ENCODE data around the gene AHCTF1.
A peak's percentile ranks its signal among the peaks of the same experiment; 100 is the strongest.
"Not testable (repeated sequence)": the region's sequence is repeated elsewhere in the genome, so short reads cannot be mapped to it uniquely, and the experiment has no call there.

AHCTF1 gene

DNA sequence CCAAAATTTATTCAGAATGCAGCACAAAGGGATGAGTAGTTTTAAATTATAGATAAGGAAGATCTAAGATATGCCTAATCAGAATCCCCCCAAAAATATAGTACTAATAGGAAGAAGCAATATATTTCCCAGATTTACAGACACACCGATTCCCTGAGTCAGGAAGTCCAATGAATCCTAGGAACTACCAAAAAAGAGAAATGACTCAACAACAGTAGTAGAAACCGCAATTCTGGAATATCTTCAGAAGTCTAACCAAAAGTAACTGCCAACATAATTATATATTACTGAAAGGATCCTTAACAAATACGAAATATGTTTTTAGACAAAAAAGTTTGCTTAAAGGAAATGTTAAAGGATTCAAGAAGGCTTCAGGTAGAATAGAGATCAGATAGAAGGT, 10.3 kb downstream of the AHCTF1 start:
- peak; percentile 23 for DNase-seq

GRCh38 chr1:246919902-246920301, 11.8 kb downstream of the AHCTF1 start:
- no peak for DNase-seq

GRCh38 chr1:246916026-246916923, 15.5 kb downstream of the AHCTF1 start:
- DNase-seq: not testable (repeated sequence)

DNA sequence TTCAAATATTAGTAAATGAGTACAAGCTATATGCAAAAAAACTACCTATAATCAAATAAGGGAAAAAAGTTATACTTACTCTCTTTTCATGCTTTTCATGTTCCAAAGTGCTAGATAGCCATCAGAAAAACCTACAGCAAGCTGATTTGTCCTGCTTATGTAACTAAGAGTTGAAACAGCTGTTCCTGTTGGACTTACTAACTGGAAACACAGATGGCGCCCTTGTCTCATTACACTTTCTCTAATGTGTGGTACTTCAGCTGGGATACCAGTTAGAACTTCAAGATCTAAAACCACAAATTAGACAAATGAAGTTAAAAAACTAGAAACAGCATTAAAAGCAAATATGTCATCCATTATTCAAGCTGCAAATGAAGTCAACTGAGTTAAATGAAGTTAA, 24.3 kb downstream of the AHCTF1 start:
- DNase-seq: peak; percentile 39

DNA sequence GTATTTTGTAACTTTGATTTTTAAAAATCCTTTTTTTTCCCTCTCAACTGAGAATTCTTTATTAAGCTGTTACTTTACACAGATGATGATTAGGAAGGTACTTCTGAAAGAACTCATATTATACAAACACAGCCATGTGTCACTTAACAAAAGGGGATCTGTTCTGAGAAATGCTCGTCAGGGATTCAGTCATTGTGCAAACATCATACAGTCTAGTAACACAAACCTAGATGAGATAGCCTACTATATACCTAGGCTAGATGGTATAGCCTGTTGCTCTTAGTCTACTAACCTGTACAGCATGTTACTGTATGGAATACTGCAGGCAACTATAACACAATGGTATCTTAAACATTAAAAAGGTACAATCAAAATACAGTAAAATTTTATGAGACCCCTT, 24.9 kb downstream of the AHCTF1 start:
- DNase-seq: no peak

DNA sequence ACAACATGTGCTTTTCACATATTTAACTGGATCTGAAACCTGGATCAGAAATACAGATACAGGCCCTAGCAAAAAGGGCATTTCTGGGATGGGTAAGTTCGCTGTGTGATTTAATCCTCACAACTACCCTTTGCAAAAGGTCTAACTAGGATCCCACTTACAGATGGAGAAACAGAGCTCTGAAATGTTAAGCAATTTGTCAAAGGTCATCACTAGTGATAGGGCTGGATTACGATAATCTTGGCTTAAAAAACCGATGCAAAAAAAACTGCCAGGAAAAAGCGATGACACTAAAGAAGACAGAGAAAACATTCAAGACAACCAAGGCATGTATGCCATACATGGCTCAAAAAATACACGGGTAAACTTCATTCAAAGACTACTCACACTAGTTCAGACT, 29.9 kb downstream of the AHCTF1 start:
- DNase-seq: no peak

DNA sequence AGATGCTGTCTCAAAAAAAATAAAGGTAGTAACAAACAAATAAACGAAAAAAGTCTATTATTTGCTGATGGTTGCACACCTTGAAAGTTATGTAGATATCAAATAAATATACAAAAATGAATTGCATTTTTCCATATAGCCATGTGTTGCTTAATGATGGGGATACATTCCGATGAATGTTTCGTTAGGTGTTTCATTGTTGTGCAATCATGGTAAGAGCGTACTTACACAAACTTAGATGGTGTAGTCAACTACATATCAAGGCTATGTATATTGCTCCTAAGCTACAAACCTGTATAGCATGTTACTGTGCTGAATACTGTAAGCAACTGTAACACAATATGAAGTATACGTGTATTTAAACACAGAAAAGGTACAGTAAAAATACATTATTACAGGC, 34.4 kb downstream of the AHCTF1 start:
- DNase-seq: no peak

- DNase-seq: no peak
Observed at GRCh38 chr1:246893191-246893939, 38.4 kb downstream of the AHCTF1 start.

- no peak for DNase-seq
Observed at GRCh38 chr1:246891105-246891504, 40.6 kb downstream of the AHCTF1 start.

DNA sequence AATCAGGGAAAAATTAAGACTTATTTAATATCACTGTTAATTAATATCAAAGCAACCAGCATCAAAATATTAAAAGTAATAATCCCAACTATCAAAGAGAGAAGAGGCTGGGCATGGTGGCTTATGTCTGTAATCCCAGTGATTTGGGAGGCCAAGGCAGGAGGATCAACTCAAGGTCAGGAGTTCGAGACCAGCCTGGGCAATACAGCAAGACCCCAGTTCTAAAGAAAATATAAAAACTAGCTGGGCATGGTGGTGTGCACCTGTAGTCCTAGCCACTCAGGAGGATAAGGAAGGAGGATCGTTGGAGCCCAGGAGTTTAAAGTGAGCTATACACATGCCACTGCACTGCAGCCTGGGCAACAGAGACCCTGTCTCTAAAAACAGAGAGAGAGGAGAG, 43.2 kb downstream of the AHCTF1 start:
- DNase-seq: no peak

DNA sequence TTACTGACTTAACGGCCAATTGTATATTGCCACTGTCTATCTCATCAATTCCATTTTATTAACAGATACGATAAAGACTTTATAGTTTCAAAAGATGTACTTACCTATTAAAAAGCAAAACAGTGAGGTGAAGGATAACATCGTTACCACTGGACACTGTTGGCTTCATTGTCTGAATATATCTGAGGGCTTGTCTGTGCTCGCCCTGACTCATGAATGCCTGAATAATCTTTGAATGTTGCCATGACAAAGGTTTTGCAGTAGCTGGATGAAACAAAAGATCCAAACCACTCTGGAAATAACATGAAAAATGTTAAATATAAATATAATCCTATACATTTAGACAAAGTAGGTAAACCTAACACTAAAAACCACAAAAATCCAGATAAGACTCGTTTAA, 46.4 kb downstream of the AHCTF1 start:
- not testable (repeated sequence) for DNase-seq

DNA sequence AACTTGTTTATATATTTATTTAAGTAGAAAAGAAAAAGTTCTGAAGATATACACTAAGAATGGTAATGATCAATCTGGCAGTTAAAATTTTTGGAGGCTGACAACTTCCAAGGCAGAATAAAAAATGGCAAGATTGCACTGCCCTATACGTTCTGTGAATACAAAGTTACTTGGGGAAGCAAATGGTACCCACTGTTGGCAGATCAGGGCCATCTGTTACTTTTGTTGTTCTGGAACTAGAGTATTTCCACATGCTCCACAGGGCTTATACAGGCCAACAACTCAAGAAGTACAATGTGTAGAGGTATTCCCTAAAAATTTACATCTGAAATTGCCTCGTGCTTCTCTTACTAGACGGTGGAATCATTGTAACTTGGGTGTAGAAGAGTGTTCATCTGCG, 53.2 kb downstream of the AHCTF1 start:
- no peak for DNase-seq

- no peak for DNase-seq
Observed at GRCh38 chr1:246876431-246876830, 55.3 kb downstream of the AHCTF1 start.

GRCh38 chr1:246875041-246876026, 56.4 kb downstream of the AHCTF1 start:
- DNase-seq: peak; percentile 84

GRCh38 chr1:246865921-246866320, 65.8 kb downstream of the AHCTF1 start:
- DNase-seq: no peak

DNA sequence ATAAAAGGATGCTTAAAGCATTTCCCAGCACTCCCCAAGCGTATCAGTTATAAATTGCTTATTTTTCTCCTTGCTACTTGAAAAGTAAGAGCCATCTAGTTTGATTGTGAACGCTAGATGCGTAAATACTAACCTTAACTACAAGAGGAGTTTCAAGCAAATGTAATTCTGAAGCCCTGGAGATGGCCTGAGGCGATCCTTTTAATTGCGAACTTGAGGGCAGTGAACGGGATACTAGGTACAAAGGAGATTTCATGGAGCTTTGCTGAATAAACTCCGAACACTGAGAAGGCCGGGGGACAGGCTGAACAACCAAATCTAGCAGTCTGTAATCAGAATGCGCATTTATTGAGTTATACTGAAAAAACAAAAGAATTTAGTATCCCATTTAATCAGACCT, 68.0 kb downstream of the AHCTF1 start:
- not testable (repeated sequence) for DNase-seq

GRCh38 chr1:246860401-246860800, 71.3 kb downstream of the AHCTF1 start:
- no peak for DNase-seq

DNA sequence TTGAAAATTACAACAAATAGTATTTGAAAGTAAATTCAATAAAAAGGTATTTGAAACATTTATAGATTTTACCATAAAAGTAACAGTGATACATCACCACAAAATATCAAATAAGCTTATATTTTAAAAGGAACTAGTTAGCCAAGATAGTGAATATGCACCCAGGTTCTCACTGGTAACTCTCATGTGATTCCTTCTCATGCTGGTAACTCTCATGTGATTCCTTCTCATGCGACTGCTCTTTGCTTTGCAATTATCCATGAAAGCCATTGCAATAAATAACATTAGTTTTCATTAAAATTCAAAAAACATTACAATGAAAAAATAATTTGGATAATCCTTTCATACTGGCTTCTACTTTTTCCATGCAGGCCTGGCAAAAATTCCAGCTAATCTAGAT, 75.4 kb downstream of the AHCTF1 start:
- no peak for DNase-seq

GRCh38 chr1:246850640-246851039, 81.1 kb downstream of the AHCTF1 start:
- DNase-seq: not testable (repeated sequence)

- DNase-seq: no peak
Observed at GRCh38 chr1:246843876-246844275, 87.9 kb downstream of the AHCTF1 start.

- not testable (repeated sequence) for DNase-seq
Observed at GRCh38 chr1:246840761-246841160, 91.0 kb downstream of the AHCTF1 start.

DNA sequence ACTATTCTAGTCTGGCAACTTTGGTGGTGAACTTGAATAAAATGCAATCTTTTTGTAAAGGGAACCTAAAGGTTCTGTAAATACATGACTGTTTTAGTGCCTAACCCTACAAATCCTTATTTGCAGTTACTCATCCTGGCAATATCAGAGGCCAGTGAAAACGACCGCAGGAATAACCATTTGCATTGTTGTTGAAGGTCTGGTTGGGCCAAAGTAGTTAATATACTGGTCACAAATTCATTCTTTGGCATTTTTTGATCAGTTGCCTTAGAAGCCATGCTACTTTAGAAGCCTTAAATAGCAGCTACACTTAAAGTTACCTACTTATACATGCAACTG, 93.7 kb downstream of the AHCTF1 start:
- peak; percentile 3 for DNase-seq

Data from EL (cell line).